Activated naive CD4-positive, alpha-beta T cell treated with Interleukin-2 at 50 U/mL for 16 hours (primary cell): ENCODE data around the gene PLCB3.

Experiments used
- DNase-seq: peaks from one replicate; pipeline ENCODE4 v3.0.0-alpha.2; 2020

The PLCB3 gene

DNA sequence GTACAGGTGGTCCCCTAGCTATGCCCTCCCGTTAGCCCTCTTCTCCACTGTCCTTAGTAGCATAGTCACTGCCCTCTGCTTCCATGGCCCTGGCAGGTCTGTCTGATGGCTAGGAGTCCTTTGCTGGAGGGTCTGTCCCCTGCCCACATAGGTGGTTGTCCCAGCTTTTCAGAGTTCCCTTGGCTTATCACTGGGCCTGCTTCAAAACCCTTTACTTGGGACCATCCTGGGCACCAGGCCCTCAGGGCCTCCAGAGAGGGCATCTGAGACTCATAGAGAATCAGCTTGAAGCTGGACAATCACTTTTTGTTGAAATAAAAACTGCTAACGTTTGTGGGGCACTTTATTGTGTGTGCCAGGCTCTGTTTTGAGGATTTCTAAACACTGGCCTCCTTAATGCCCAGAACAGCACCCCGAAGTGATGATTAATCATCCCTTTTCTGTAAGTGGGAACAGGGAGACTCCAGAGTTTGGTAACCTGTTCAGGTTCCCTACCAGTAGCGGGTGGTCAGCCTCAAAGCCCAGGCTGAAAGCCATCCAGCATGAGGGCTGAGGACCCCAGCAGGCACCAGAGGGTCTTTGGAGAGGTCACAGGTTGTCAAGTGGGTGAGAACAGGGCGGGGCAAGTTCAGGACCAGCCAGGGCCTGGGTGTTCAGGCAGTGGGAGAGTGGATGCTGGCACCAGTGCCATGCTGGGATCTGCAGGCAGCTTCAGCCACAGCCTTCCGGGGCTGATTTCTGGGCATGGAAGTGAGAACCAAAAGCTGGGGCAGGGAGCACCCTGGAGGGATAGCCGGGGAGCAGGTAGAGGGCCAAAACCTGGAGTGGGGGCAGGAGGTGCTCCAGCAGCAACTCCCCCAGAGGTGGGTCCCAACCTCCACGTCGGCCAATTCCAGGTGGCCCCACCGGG is 39.3 kb downstream of the PLCB3 start:
- DNase-seq: no peak

DNA sequence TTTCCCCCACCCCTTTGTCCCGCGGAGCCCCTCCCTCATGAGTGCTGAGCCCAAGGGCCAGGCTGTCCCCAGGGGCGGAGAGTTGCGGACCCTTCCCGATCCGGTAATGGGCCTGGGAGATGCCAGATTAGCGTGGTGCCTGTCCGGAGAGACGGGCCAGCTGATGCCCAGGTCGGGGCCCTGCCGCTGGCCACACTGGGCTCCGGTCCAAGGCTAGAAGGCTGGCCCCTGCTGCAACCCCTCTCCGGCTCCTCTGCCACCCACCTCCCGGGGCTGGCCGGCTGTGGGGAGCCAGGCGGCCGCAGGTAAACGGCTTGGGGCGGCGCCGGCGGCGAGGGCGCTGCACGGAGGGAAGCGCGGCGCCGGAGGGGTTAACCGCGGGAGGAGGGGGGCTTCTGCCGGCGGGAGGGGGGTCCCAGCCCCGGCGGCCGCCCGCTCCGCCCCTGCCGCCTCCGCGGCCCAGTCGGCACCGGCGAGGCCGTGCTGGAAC is 40.0 kb downstream of the PLCB3 start, which contains the start of gene KCNK4:
Gene KCNK4 (plus strand): TSS at position 41 of the 490 bp plus-strand sequence. CDS start 1,717 bp downstream, outside the sequence.
- DNase-seq: no peak

DNA sequence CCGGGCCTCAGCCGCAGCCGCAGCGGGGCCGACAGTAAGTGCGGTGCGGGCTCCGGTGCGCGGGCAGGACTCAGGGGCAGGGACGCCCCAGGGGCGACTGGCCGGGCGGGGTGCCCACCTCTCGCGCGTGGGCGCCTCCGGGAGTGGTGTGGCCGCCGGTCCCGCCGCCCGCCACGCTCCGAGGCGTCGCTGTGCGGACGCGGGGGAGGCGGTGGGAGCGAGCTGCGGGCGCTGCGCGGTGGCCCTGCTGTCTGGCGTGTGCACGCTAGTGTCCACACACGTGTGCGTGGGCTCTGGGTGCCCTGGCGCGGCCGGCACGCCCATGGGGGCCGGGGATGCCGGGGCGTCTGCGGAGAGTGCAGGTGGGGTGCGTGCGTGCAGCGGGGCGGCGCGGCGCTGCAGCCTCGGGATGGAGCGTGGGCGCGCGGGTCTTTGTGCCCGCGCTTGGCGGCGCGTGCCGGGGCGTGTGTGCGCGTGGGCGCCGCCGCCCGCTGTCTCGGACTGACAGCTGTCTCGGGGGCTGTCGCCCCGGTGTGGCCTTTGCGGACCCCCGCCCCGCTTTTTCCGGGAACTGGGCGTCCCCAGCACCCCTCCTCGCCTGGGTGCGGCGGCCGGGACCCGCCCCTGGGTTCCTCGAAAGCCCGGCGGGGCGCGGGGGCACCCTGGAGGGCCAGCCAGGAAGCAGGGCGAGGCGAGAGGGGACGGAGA is 40.6 kb downstream of the PLCB3 start:
- peak; percentile 22 for DNase-seq

DNA sequence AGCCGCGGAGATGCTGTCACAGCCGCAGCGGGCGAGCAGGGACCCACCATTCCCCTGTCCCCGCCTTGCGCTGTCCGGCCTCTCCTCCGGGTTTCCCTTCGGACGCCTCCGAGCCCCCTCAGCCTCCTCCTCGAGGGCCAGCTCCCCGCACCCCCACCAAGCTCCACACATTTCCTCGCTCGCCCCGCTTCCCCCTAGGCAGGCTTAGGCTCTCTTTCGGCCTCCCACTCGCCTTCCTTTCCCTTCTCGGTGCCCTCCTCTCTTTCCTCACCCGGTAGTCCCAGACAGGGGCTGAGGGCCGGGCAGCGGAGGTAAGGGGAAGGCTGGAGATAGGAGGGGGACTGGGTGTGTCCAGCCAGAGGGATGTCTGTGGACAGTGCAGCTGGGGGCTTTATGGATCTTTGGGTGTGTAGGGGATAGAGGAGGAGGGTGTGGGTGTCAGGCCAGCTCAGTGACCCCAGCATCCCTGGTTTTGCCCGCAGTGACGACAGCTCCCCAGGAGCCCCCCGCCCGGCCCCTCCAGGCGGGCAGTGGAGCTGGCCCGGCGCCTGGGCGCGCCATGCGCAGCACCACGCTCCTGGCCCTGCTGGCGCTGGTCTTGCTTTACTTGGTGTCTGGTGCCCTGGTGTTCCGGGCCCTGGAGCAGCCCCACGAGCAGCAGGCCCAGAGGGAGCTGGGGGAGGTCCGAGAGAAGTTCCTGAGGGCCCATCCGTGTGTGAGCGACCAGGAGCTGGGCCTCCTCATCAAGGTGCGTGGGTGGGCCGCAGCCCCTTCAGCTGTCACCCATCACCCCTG is 41.3 kb downstream of the PLCB3 start:
- DNase-seq: no peak

DNA sequence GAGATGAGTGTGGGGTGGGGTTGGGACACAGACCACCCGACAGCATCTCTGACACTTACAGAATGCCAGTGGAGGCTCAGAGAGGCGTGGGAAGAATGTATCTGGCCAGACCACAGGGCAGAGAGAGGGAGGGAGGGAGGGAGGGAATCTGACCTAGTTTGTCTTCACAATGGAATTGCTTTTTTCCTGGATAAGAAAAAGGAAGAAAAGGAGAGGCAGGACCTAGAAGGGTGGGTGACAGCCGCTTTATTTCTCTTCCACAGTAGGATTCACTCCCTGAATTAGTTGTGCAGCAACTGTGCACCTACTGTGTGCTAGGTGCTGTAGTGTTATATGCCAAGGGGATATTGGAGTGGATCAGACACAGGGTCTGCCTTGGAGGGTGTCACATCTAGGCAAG is 43.4 kb downstream of the PLCB3 start:
- DNase-seq: no peak

DNA sequence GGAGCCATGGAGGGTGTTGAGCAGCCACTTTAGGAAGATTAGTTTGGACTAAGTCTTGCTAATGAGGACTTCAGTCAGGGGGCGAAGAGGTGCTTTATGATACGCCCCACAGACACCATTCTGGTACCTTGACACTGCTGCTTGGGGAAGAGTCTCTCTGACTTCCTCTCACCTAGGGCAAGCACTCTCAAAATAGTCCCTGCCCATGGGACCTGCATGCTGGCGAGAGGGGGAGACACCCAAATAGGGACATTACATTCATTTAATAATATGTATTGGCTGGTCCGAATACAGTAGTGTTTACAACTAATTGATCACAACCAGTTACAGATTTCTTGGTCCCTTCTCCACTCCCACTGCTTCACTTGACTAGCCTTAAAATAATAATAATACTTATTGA is 44.4 kb downstream of the PLCB3 start:
- no peak for DNase-seq

DNA sequence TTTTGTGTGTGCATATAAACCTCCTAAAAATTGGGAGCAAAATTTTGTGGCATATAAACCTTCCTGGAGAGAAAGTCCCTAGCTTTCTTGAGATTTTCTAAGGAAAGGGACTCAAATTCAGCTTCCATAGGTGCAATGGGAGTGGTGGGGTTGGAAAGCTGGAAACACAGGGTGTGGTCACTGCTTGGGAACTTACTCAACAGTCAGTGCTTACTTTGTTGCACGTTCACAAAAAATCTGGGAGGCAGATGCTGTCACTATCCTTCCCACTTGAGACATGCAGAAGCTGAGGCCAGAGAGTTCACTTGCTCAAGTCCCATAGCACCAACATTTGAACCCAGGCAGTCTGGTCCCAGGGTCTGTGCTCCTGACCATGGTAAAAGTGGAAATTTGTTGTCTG is 44.9 kb downstream of the PLCB3 start:
- DNase-seq: no peak

DNA sequence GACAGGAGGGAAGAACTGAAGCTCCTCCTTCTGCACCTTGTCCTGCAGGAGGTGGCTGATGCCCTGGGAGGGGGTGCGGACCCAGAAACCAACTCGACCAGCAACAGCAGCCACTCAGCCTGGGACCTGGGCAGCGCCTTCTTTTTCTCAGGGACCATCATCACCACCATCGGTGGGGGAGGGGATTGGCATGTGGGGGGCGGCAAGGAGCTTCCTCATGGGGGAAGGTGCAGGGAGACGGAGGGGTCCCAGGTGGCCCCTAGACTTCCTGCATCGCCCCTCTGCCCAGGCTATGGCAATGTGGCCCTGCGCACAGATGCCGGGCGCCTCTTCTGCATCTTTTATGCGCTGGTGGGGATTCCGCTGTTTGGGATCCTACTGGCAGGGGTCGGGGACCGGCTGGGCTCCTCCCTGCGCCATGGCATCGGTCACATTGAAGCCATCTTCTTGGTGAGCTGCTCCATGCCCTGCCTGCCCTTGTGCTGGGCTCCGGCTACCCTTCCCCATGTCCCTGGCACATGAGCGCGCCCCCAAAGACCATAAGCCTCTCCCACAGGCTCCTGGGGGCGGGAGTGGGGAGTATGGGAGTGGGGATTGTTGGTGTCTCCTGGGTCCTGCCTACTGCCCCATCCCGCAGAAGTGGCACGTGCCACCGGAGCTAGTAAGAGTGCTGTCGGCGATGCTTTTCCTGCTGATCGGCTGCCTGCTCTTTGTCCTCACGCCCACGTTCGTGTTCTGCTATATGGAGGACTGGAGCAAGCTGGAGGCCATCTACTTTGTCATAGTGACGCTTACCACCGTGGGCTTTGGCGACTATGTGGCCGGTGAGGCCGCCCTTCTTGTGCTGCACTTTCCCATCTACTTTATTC is 45.7 kb downstream of the PLCB3 start:
- DNase-seq: no peak

DNA sequence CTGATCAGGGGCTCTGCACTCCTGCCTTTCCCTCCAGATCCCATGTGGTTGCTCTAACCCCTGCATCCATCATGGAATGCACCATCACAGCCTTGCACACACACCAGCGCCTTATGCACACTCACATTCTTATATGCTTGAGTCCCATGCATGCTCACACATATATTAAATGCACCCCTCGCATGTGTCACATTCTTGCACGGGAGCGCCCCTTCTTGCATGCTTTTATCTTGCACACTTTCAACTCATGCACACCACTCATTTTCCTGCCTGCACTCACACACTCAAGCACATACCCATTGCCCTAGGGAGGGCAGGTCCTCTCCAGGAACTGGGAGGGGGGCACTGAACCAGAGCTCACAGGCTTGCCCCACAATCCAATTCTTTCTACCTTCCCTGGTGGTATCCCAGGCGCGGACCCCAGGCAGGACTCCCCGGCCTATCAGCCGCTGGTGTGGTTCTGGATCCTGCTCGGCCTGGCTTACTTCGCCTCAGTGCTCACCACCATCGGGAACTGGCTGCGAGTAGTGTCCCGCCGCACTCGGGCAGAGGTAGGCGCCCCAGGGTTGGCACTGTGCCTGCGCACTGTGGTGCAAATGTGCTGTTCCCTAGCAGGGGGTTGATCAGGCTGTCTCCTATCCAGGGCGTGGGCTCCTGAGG is 46.5 kb downstream of the PLCB3 start:
- no peak for DNase-seq

DNA sequence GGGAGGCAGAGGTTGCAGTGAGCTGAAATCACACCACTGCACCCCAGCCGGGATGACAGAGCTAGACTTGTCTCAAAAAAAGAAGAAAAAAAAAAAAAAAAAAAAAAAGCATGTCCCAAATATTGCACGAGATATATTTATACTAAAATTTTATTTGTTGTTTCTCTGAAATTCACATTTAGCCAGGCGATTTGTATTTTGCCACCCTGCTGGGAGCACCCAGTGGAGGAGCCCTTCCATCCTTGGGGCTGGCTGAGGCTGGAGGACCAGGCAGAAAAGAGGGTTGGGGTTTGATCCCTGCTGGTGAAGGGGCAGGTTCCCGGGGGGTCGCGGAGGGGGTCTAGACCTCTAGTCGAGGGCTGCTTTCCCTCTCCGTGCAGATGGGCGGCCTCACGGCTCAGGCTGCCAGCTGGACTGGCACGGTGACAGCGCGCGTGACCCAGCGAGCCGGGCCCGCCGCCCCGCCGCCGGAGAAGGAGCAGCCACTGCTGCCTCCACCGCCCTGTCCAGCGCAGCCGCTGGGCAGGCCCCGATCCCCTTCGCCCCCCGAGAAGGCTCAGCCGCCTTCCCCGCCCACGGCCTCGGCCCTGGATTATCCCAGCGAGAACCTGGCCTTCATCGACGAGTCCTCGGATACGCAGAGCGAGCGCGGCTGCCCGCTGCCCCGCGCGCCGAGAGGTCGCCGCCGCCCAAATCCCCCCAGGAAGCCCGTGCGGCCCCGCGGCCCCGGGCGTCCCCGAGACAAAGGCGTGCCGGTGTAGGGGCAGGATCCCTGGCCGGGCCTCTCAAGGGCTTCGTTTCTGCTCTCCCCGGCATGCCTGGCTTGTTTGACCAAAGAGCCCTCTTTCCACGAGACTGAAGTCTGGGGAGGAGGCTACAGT is 47.9 kb downstream of the PLCB3 start:
- no peak for DNase-seq

DNA sequence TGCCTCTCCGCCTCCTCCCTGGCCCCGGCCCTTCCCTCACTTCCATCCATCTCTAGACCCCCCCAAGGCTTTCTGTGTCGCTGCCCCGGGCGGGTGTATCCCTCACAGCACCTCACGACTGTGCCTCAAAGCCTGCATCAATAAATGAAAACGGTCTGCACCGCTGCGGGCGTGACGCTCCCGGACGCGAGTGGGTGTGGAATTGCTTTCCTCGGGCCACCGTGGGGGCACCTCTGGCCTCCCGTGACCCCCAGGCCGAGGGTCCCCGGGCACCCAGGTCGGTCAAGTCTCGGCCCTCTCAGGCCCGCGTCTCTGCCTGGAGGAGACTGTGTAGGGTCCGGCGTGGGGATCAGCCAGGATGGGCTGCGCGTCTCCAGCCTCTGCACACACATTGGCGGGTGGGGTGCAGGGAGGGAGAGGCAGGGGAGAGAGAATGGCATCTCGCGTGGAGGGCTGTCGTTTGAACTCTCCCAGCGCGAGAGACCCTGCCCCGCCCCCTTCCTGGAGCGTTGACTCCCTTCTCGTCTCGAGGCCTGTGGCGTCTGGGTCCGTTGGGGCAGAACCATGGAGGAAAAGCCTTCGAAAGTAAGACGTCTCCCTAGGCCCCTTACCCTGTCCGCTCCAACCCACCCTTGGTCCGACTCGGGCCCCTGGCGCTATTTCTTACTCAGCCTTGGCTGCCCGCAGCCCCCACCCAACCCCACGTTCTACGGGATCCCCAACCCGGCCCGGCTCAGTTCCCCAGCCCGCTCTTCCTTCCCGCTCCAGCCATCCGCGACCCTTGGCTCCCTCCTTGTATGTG is 48.7 kb downstream of the PLCB3 start, which contains the start of gene CATSPERZ:
Gene CATSPERZ (plus strand): TSS at position 512 of the 802 bp plus-strand sequence. CDS start 53 bp downstream, at position 565.
- peak; percentile 26 for DNase-seq

DNA sequence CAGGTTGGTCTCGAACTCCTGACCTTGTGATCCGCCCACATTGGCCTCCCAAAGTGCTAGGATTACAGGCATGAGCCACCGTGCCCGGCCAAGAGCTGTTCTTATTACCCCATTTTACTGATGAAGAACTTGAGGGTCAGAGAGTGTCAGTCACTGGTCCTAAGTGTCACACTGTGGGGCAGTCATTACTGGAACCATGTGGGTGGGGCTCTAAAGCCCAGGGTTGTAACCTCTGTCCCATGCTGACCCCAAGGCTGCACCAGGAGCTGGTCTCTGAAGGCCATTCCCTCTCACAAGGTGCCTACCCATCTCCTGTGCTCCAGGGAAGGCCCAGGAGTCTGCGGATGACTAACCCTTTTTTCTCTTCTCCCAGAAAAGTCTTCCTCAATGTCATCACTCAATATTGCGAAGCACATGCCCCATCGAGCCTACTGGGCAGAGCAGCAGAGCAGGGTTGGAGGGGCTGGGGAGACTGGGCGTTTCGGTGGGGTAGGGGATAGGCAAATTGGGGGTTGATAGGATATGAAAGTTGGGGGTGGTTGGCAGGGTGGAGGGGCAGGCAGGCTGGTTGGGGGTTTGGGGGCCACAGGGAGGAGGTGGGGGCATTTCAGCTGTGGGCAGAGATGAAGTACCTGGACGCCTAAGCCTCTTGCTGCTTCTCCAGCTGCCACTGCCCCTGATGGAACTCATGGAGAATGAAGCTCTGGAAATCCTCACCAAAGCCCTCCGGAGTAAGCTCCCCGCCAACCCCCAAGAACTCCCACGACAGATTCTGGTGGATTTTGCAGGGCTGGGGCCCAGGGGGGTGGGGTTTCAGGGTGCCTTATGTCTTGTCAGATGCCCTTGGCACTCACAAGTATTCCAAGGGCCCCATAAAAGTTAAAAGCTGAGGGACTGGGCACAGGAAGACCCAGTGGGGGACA is 52.0 kb downstream of the PLCB3 start:
- no peak for DNase-seq

DNA sequence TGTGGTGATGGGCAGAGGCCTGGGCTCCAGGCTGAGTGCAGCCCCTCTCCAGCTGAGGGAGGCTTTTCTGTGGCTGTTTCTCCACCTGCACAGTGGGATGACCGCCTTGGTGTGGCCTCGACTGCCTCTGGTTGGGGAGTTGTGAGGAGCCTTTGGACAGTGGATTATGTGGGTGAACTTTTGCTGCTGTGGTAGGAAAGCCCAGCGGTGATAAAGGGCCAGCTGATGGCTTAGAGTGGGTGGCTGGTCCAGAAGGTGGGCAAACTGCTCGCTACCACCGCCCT is 52.6 kb downstream of the PLCB3 start:
- no peak for DNase-seq

DNA sequence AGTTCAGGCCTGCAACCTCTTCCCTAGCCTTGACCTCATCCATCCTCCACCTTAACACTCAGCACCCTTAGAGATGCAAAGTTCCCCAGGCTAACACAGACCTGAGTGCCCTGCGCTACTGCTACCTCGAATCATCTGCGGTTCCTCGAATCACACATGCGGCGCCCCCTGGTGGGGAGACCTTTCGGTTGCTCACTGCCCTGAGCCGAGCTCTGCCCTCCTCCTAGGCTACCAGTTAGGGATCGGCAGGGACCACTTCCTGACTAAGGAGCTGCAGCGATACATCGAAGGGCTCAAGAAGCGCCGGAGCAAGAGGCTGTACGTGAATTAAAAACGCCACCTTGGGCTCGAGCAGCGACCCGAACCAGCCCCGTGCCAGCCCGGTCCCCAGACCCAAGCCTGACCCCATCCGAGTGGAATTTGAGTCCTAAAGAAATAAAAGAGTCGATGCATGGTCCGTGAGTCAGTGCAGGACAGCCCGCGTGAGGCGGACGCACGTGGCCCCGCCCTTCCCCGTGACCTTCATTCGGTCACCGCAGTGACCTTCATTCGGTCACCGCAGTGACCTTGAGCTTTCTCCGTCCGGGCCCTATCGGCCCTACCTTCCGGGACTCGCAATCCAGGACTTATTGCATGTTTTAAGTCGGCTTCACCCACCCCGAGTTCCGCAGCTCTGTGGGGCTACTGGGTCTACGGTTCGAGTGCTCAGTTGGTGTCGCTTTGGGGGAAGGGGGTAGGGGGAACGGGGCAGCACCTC is 53.2 kb downstream of the PLCB3 start:
- peak; percentile 93 for DNase-seq

DNA sequence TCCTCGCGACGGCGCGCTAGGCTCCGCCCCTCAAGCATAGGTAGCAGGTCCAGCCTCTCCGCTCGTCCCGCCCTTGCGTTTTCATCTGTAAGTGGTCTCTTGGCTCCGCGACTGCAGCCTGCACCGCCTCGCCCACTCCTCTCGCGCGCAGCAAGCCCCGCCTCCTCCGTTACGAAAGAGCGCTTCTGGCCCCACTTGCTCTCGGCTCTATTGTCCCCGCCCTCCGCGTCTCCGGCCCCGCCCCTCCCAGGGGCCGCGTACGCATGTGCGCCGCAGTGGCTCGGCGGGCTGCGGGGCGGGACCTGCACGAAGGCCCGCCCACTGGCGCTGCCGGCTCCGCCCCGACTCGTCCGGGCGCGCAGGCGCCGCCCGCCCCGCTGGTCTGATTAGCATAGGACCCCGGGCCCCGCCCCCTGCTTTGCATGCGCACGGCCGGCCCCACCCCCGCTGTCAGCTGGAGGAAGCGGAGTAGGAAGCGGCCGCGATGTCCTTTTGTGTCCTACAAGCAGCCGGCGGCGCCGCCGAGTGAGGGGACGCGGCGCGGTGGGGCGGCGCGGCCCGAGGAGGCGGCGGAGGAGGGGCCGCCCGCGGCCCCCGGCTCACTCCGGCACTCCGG is 53.9 kb downstream of the PLCB3 start, which contains the start of gene ESRRA:
Gene ESRRA (plus strand): TSS at position 450 of the 616 bp plus-strand sequence. CDS start 1,656 bp downstream, outside the sequence.
- peak; percentile 99 for DNase-seq

DNA sequence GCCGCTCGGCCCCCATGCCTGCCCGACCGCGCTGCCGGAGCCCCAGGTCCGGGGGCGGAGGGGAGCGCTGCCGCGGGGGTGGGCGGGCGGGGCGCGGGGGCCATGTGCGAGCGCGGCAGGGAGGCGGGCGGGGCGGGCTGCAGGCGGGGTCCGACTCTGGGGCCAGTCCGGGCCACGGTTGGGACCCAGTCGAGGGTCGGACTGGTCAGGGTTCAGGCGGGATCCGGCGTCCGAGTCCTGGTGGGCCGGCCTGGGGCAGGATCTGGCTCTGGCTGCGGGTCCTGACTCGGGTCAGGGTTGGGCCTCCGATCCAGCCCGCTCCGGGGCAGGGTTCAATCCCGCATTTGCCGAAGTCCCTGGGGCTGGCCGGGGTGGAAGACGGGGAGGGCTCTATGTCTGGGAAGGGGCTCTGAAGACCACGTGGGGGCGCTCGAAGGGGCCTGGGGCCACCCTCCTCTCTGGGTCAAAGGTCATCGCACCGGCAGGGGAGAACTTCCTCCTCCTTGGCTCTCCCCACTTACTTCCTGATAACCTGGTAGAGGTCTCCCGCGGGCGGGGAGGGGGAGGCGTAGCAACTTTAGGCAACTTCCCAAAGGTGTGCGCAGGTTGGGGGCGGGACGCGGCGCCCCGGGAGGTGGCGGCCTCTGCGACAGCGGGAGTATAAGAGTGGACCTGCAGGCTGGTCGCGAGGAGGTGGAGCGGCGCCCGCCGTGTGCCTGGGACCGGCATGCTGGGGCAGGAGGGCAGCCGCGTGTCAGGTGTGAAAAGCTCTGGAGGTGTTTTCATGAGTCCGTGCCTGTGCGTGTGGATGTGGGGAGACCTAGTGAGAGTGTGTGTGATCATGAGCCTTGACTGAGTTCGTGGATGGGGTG is 54.6 kb downstream of the PLCB3 start:
- peak; percentile 76 for DNase-seq
